ENCODE results near the gene ULBP2.
"Not testable (repeated sequence)": the region's sequence is repeated elsewhere in the genome, so short reads cannot be mapped to it uniquely, and the experiment has no call there.

ULBP2 gene

GRCh38 chr6:149945276-149945675, 3.5 kb downstream of the ULBP2 start:
- H3K4me3 Mint-ChIP-seq; H3K36me3 Mint-ChIP-seq (ENCODE audit: low read depth); H3K9me3 Mint-ChIP-seq; H3K27ac Mint-ChIP-seq: not testable (repeated sequence)
- Mint-ChIP-seq H3K27me3 (ENCODE audit: low read depth) (peaks cover 76% of the 10 kb centered on the region), H3K4me1 (ENCODE audit: low read depth) (peaks cover 15% of the 10 kb centered on the region)

- H3K27me3 Mint-ChIP-seq (ENCODE audit: low read depth), result peaks cover 76% of the 10 kb centered on the region
- not testable (repeated sequence) for H3K4me3 Mint-ChIP-seq; H3K9me3 Mint-ChIP-seq; H3K4me1 Mint-ChIP-seq (ENCODE audit: low read depth); H3K27ac Mint-ChIP-seq; H3K36me3 Mint-ChIP-seq (ENCODE audit: low read depth)
These were observed 4.8 kb downstream of the ULBP2 start for GRCh38 chr6:149946631-149947030.

DNA sequence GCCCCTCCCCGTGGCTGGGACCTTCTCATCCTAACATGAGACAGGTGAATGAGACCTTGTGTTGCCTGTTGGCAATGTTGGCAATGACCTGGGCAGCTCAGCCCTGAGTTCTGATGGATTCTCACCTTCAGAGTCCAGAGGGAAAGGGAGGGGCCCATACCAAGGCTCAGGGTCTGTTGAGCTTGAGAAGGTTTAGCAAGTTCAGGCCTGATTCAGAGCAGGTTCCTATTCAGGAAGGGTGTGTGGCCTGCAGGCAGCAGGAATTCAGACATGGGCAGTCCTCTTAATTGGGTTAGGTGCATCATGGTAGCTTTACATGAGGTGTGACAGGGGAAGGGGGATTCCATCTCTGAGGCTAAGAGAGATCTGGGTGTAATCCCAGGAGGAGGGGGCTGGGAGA, 5.7 kb downstream of the ULBP2 start:
- H3K27ac Mint-ChIP-seq; H3K36me3 Mint-ChIP-seq (ENCODE audit: low read depth); H3K9me3 Mint-ChIP-seq; H3K4me1 Mint-ChIP-seq (ENCODE audit: low read depth); H3K4me3 Mint-ChIP-seq: not testable (repeated sequence)
- peaks cover 77% of the 10 kb centered on the region for H3K27me3 Mint-ChIP-seq (ENCODE audit: low read depth)

GRCh38 chr6:149948011-149948410, 6.2 kb downstream of the ULBP2 start:
- peaks cover 77% of the 10 kb centered on the region for H3K27me3 Mint-ChIP-seq (ENCODE audit: low read depth)
- no peaks in the 10 kb centered on the region for H3K9me3 Mint-ChIP-seq
- no peak overlapping the region for H3K4me3 Mint-ChIP-seq
- H3K27ac Mint-ChIP-seq, result no peak overlapping the region
- H3K36me3 Mint-ChIP-seq (ENCODE audit: low read depth), result no peaks in the 10 kb centered on the region
- H3K4me1 Mint-ChIP-seq (ENCODE audit: low read depth), result no peaks in the 10 kb centered on the region

GRCh38 chr6:149948616-149949015, 6.8 kb downstream of the ULBP2 start:
- Mint-ChIP-seq H3K9me3 (no peaks in the 10 kb centered on the region), H3K36me3 (ENCODE audit: low read depth) (no peaks in the 10 kb centered on the region), H3K27me3 (ENCODE audit: low read depth) (peaks cover 77% of the 10 kb centered on the region), H3K4me1 (ENCODE audit: low read depth) (no peaks in the 10 kb centered on the region), H3K4me3 (no peak overlapping the region), H3K27ac (no peak overlapping the region)

DNA sequence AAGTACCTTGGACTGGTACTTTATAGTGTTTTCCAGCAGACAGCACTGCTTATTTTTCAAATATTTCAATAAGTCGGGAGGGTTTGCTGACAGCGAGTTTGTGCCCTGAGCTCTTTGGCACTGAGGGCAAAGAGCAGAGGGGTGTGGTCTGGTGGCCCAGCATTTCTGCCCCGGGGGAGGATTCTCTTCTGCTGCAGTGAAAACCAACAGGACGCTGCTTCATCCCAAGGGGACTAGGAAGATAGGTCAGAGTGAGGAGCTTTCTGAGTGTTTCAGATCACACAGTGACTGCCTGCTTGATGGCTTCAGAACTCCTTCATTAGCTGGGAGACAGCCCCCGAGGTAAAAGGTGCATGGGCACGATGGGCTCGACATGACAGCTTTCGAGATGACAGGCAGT, 8.6 kb downstream of the ULBP2 start:
- Mint-ChIP-seq H3K4me1 (ENCODE audit: low read depth) (peaks cover 5% of the 10 kb centered on the region), H3K9me3 (no peaks in the 10 kb centered on the region), H3K4me3 (no peak overlapping the region), H3K36me3 (ENCODE audit: low read depth) (no peaks in the 10 kb centered on the region), H3K27ac (no peak overlapping the region), H3K27me3 (ENCODE audit: low read depth) (peaks cover 77% of the 10 kb centered on the region)

- Mint-ChIP-seq H3K36me3 (ENCODE audit: low read depth) (no peaks in the 10 kb centered on the region), H3K4me3 (no peak overlapping the region), H3K27me3 (ENCODE audit: low read depth) (peaks cover 83% of the 10 kb centered on the region), H3K9me3 (no peaks in the 10 kb centered on the region), H3K4me1 (ENCODE audit: low read depth) (peaks cover 6% of the 10 kb centered on the region), H3K27ac (no peak overlapping the region)
These were observed 9.3 kb downstream of the ULBP2 start for GRCh38 chr6:149951096-149951495.

DNA sequence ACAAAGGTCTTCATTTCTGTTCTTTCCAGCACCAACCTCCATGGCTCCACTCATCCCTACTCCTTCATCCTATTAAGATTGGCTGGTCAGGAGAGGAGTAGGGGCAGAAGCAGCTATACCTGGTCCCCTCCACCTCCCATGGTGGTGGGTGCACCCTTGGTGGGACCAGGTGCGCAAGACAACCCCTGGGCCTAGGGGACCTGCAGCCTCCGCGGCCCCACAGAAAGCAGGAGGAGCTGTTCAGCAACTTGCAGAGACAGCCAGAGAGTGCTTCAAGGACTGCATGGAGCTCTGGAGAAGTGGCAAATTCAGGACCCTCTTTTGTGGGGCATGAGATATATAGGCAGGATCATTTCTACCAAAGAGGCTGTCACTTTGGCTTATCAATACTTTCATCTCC, 9.8 kb downstream of the ULBP2 start:
- H3K27ac Mint-ChIP-seq, result no peak overlapping the region
- H3K9me3 Mint-ChIP-seq, result no peaks in the 10 kb centered on the region
- no peaks in the 10 kb centered on the region for H3K36me3 Mint-ChIP-seq (ENCODE audit: low read depth)
- no peak overlapping the region for H3K4me3 Mint-ChIP-seq
- H3K27me3 Mint-ChIP-seq (ENCODE audit: low read depth), result peaks cover 80% of the 10 kb centered on the region
- peaks cover 6% of the 10 kb centered on the region for H3K4me1 Mint-ChIP-seq (ENCODE audit: low read depth)

DNA sequence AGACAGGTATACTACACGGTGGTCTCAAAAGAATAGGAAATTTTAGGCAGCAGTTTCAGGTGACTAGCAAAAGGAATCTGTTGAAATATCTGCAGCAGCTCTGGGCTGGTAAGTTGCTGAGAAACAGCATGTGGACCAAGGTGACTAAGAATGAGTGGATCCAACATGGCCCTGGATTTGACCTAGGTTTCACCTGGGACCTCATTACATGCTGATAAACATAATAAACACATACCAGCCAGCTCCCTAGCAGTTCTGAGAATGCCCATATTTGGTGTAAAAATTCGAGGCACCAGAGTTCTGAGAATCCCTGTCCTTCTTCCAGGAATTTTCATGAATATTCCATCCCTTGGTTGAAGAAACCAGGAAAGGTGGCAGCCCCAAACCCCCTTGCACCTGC, 11.6 kb downstream of the ULBP2 start:
- H3K4me1 Mint-ChIP-seq (ENCODE audit: low read depth); H3K4me3 Mint-ChIP-seq; H3K27ac Mint-ChIP-seq; H3K36me3 Mint-ChIP-seq (ENCODE audit: low read depth); H3K9me3 Mint-ChIP-seq: not testable (repeated sequence)
- peaks cover 82% of the 10 kb centered on the region for H3K27me3 Mint-ChIP-seq (ENCODE audit: low read depth)

DNA sequence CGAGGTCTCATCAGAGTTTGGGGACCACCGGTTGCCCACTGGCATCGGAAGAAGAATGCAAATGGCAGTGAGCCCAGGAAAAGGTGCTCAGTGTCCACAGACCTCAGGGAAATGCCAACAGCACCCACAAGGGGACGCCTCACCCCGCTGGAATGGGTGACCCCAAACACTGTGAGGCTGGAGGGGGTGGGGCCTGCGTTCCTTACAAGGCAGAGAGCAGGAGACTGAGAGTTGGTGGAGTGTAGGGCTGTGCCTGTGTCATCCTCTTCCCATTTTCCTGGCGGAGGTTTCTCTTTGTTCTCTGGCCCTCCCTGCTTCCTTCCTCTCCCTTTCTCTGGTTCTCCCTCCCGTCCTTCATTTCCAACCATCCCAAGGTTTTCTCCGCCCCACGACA, 12.1 kb downstream of the ULBP2 start:
- H3K27me3 Mint-ChIP-seq (ENCODE audit: low read depth), result peaks cover 84% of the 10 kb centered on the region
- not testable (repeated sequence) for H3K36me3 Mint-ChIP-seq (ENCODE audit: low read depth); H3K4me3 Mint-ChIP-seq; H3K27ac Mint-ChIP-seq; H3K4me1 Mint-ChIP-seq (ENCODE audit: low read depth); H3K9me3 Mint-ChIP-seq

- H3K9me3 Mint-ChIP-seq; H3K4me3 Mint-ChIP-seq; H3K27ac Mint-ChIP-seq; H3K36me3 Mint-ChIP-seq (ENCODE audit: low read depth); H3K4me1 Mint-ChIP-seq (ENCODE audit: low read depth): not testable (repeated sequence)
- H3K27me3 Mint-ChIP-seq (ENCODE audit: low read depth), result peaks cover 84% of the 10 kb centered on the region
These were observed 12.6 kb downstream of the ULBP2 start for GRCh38 chr6:149954328-149954983.

DNA sequence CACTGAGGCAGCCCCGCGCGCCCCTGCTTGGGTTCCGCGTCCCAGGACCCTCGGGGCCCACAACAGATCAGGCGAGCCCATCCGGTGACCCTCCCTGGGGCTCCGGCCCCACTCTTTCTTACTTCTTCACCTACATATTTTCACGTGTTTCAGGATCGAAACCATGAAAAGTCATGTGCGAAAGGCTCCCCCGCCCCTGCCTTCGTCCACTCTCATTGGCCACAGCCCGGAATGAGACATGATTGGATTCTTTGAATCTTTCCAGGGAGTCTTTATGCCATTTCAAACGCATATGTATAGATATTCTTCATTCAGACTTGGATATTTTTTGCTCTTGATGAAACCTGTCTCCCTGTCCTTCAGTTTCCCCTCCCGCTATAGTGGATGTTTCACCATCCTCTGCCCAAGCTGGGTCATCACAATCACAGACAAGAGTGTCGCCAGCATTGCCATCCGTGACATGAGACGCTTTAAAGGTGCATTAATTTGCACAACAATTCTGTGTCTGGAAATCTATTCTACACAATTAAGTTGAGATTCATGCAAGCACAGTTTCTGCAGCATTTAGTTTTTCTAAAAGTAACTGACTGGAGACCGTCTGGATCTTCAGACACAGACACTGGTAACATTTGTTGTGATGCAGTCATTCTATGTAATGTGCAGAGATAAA, 13.3 kb downstream of the ULBP2 start:
- not testable (repeated sequence) for H3K9me3 Mint-ChIP-seq; H3K4me3 Mint-ChIP-seq; H3K27ac Mint-ChIP-seq; H3K36me3 Mint-ChIP-seq (ENCODE audit: low read depth); H3K4me1 Mint-ChIP-seq (ENCODE audit: low read depth)
- H3K27me3 Mint-ChIP-seq (ENCODE audit: low read depth), result peaks cover 84% of the 10 kb centered on the region

DNA sequence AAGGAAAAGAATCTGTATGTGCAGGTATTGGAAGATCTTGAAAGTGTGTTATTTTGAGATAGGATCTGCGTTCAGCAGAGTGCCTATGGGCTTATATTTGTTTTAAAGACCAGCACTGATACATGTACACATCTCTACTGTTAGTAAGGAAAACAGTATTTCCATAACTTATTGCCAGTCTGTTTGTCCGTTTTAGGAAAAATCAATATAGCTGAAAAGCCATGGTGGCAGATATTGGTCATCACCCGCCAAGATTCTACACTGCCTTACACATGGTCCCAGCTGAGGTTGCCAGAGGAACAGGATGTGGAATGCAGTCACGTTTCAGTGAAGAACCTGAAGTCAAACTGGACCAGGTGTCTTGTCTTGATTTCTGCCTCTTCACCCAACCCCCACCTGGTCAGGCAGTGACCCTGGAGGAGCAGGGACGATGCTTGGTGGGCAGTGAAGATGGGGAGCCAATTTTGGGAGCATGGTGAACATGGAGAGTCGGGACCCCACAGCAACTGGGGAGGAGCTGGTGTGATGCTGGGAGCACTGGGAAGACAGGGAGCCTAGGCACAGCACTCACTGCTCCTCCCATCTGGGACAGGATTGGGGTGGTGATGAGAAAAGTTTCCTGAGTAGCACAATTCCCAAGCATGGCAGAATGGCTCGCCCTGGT, 14.0 kb downstream of the ULBP2 start:
- H3K4me3 Mint-ChIP-seq, H3K9me3 Mint-ChIP-seq: not testable (repeated sequence)
- peaks cover 84% of the 10 kb centered on the region for H3K27me3 Mint-ChIP-seq (ENCODE audit: low read depth)

DNA sequence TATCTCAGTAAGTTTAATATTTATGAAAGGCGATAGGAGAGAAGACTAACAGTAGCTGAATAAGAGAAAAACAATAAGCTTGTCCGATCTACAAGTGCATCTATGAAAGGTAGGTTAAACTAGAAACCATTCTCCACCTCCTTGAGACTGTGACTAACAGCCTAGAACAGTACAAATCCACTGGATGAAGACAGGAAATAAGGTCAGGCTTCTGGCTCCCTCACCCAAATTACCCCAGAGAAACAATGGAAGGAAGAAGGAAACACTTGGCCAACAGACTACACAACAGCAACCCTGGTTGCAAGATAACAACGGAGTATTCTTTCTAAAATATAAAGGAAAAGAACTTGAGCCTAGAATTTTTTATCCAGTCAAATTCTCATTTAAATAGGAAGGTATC, 16.3 kb downstream of the ULBP2 start:
- Mint-ChIP-seq H3K4me1 (ENCODE audit: low read depth) (peaks cover 11% of the 10 kb centered on the region), H3K27me3 (ENCODE audit: low read depth) (peaks cover 74% of the 10 kb centered on the region)
- not testable (repeated sequence) for H3K9me3 Mint-ChIP-seq; H3K27ac Mint-ChIP-seq; H3K36me3 Mint-ChIP-seq (ENCODE audit: low read depth); H3K4me3 Mint-ChIP-seq

More for the DNA sequence above, 14.0 kb downstream of the ULBP2 start:
- not testable (repeated sequence) for H3K4me1 Mint-ChIP-seq (ENCODE audit: low read depth); H3K27ac Mint-ChIP-seq; H3K36me3 Mint-ChIP-seq (ENCODE audit: low read depth)

- not testable (repeated sequence) for H3K27ac Mint-ChIP-seq; H3K4me3 Mint-ChIP-seq; H3K36me3 Mint-ChIP-seq (ENCODE audit: low read depth); H3K9me3 Mint-ChIP-seq
- H3K27me3 Mint-ChIP-seq (ENCODE audit: low read depth), result peaks cover 84% of the 10 kb centered on the region
- peaks cover 22% of the 10 kb centered on the region for H3K4me1 Mint-ChIP-seq (ENCODE audit: low read depth)
These were observed 18.0 kb downstream of the ULBP2 start for GRCh38 chr6:149959806-149960205.

All from T-helper 1 cell treated with Interleukin-12 subunit alpha and Interleukin-12 subunit beta and Interleukin-4 antibody, amounts not matched to agents 30 μg/mL and 1 μg/mL, for 36 hours (primary cell).